Caco-2 (cell line): ENCODE measurements around the gene CTSD. TPM values are rescaled to one million over a fixed set of nuclear protein-coding genes. Genes with fewer than 3 reads are reported as not detected.
A peak's percentile ranks its signal among the peaks of the same experiment; 100 is the strongest.
"Not testable (repeated sequence)": the region's sequence is repeated elsewhere in the genome, so short reads cannot be mapped to it uniquely, and the experiment has no call there.

Experiments used
- BruUV-seq: library from RNA; stranded (reverse); fragments of 400-500 nt; replicated peaks from 2 replicates; lab custom pipeline; 2021; lab: Mats Ljungman, UMichigan
- CTCF ChIA-PET: fragments of 300-600 bp; sonication (Branson Sonifier 250); formaldehyde crosslinking; loops from one replicate; lab custom pipeline; 2022; ENCODE audit warnings: antibody characterized with exemption; lab: Charles Lee
- POLR2A ChIA-PET: fragments of 300-600 bp; sonication (Branson Sonifier 250); formaldehyde crosslinking; loops from one replicate; lab custom pipeline; 2022; ENCODE audit warnings: antibody characterized with exemption; lab: Charles Lee
- DNase-seq, 2 experiments: peaks; one replicate each; pipeline versions ENCODE4 v3.0.0 to v3.0.0-alpha.2; 2020 to 2022
- H3K27me3 ChIP-seq: replicated peaks from 2 replicates; pipeline ENCODE4 v1.6.0; 2011; ENCODE audit warnings: low read length; ENCODE audit not compliant: control insufficient read depth, insufficient read depth
- H3K36me3 ChIP-seq: 2 replicates; pipeline ENCODE4 v1.5.1; 2011; ENCODE audit warnings: low read length; ENCODE audit not compliant: control insufficient read depth, insufficient read depth
- H3K4me1 ChIP-seq: fragments of 250-450 bp; sonication (Bioruptor Pico); 2 replicates; pipeline ENCODE4 v1.5.1; 2020; ENCODE audit warnings: mild to moderate bottlenecking
- H3K4me3 ChIP-seq: 2 replicates; pipeline ENCODE4 v1.5.1; 2011; ENCODE audit warnings: low read depth, mild to moderate bottlenecking, control low read depth, low read length
- H3K9me3 ChIP-seq: fragments of 250-450 bp; sonication (Bioruptor Pico); 2 replicates; pipeline ENCODE4 v1.5.1; 2020; ENCODE audit warnings: mild to moderate bottlenecking, moderate library complexity
- H3K27ac Mint-ChIP-seq: one replicate; pipeline ENCODE4 v1.8.0; 2022; ENCODE audit warnings: mixed read lengths; ENCODE audit not compliant: unreplicated experiment
- H3K27me3 Mint-ChIP-seq: one replicate; pipeline ENCODE4 v1.8.0; 2022; ENCODE audit warnings: mixed read lengths; ENCODE audit not compliant: insufficient read depth, unreplicated experiment
- H3K36me3 Mint-ChIP-seq: one replicate; pipeline ENCODE4 v1.8.0; 2022; ENCODE audit warnings: mild to moderate bottlenecking, mixed read lengths; ENCODE audit not compliant: insufficient read depth, unreplicated experiment
- H3K4me1 Mint-ChIP-seq: one replicate; pipeline ENCODE4 v1.8.0; 2022; ENCODE audit warnings: low read depth, mixed read lengths; ENCODE audit not compliant: unreplicated experiment
- H3K4me3 Mint-ChIP-seq: one replicate; pipeline ENCODE4 v1.8.0; 2022; ENCODE audit warnings: mild to moderate bottlenecking, moderate library complexity, mixed read lengths; ENCODE audit not compliant: unreplicated experiment
- H3K9me3 Mint-ChIP-seq: one replicate; pipeline ENCODE4 v1.8.0; 2022; ENCODE audit warnings: mixed read lengths; ENCODE audit not compliant: unreplicated experiment
- CTCF ChIP-seq, 2 experiments: fragments of 200-600 bp in 1 of 2; IDR thresholded peaks; 1 replicate in 1 of 2; 2 replicates in 1 of 2; pipeline versions ENCODE4 v1.5.1 to v1.8.0; 2011 to 2022; ENCODE audit warnings: antibody characterized with exemption in 1 of 2, control low read depth in 1 of 2, inconsistent platforms in 1 of 2, low read depth in 1 of 2, low read length in 1 of 2, mild to moderate bottlenecking in 1 of 2, moderate library complexity in 1 of 2; ENCODE audit not compliant: insufficient read depth in 1 of 2, severe bottlenecking in 1 of 2, unreplicated experiment in 1 of 2
- intact Hi-C: fragments of 100-400 bp; cut with micrococcal nuclease; formaldehyde crosslinking; loops from one replicate; pipeline ENCODE4 v1.10.0; 2022; ENCODE audit not compliant: unreplicated experiment
- total RNA-seq: library from RNA; stranded (reverse); gene quantifications from 2 replicates; pipeline ENCODE4 v1.2.3, GENCODE V29; 2022

Gene CTSD
- total RNA-seq, 1 experiment from 2014 or later: 335 TPM

- H3K4me3 ChIP-seq: no peak overlapping the region
- no peak for TF ChIP-seq CTCF (IDR thresholded peaks at IDR 0.05; ENCODE audit: insufficient read depth in 1 of 2, low read depth in 1 of 2, low read length in 1 of 2, severe bottlenecking in 1 of 2, unreplicated experiment in 1 of 2)
- H3K27me3 Mint-ChIP-seq: no peaks in the 10 kb centered on the region
- no peaks in the 10 kb centered on the region for H3K36me3 ChIP-seq
- H3K4me3 Mint-ChIP-seq: no peak overlapping the region
- H3K27ac Mint-ChIP-seq: no peak overlapping the region
- H3K4me1 ChIP-seq: peaks cover 8% of the 10 kb centered on the region
- BruUV-seq: no TSS peak
- no peaks in the 10 kb centered on the region for H3K36me3 Mint-ChIP-seq
- no peak for DNase-seq
- no peaks in the 10 kb centered on the region for H3K27me3 ChIP-seq
- no peaks in the 10 kb centered on the region for H3K9me3 Mint-ChIP-seq
- ChIA-PET CTCF (no interaction called here), POLR2A (no interaction called here)
- no peaks in the 10 kb centered on the region for H3K9me3 ChIP-seq
- intact Hi-C loops: no loop called here
- peaks cover 11% of the 10 kb centered on the region for H3K4me1 Mint-ChIP-seq
Observed at GRCh38 chr11:1770528-1770927, 6.8 kb upstream of the CTSD start.

DNA sequence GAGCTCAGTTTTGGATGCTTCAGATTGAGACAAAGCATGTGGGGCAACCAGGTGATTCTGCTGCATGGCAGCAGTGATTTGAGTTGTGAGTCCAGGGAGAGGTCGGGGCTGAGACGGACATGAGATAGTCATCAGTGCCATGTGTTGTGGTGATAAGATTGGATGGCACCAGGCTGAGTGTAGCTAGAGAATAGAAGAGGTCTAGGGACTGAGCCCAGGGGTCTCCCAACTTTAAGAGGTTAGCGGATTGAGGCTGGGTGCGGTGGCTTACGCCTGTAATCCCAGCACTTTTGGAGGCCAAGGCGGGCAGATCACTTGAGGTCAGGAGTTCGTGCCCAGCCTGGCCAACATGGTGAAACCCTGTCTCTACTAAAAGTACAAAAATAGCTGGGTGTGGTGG lies 6.3 kb upstream of the CTSD start:
- H3K27ac Mint-ChIP-seq: no peak overlapping the region
- POLR2A ChIA-PET: no interaction called here
- CTCF ChIA-PET: no interaction called here
- no TSS peak for BruUV-seq
- DNase-seq: no peak
- no peak for TF ChIP-seq CTCF (IDR thresholded peaks at IDR 0.05; ENCODE audit: insufficient read depth in 1 of 2, low read depth in 1 of 2, low read length in 1 of 2, severe bottlenecking in 1 of 2, unreplicated experiment in 1 of 2)
- Histone ChIP-seq H3K27me3 (no peaks in the 10 kb centered on the region), H3K36me3 (no peaks in the 10 kb centered on the region), H3K9me3 (no peaks in the 10 kb centered on the region), H3K4me1 (peaks cover 8% of the 10 kb centered on the region), H3K4me3 (no peak overlapping the region)
- no peaks in the 10 kb centered on the region for H3K27me3 Mint-ChIP-seq
- intact Hi-C loops: no loop called here
- no peaks in the 10 kb centered on the region for H3K36me3 Mint-ChIP-seq
- H3K9me3 Mint-ChIP-seq: no peaks in the 10 kb centered on the region
- H3K4me3 Mint-ChIP-seq: no peak overlapping the region
- peaks cover 11% of the 10 kb centered on the region for H3K4me1 Mint-ChIP-seq

DNA sequence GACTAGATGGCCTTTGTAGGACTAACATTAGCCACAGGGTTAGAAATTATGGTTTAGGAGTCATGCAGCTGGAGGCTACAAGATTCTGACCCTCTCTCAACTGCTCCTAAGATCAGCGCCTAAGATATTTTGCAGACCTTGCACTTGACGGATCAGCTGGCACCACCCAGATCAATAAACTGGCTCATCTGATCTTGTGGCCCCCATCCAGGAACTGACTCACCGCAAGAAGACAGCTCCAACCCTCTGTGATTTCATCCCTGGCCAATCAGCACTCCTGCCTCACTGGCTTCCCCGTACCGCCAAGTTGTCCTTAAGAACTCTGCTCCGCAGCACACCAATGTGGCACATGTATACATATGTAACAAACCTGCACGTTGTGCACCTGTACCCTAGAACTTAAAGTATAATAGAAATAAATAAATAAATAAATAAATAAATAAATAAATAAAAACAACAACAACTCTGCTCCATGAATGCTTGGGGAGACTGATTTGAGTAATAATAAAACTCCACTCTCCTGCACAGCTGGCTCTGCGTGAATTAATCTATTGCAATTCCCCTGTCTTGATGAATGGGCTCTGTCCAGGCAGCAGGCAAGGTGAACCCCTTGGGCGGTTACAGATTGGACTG lies 5.7 kb upstream of the CTSD start:
- H3K4me1 ChIP-seq, DNase-seq, H3K36me3 ChIP-seq, H3K36me3 Mint-ChIP-seq, H3K4me3 ChIP-seq, H3K27me3 ChIP-seq, POLR2A ChIA-PET, BruUV-seq, H3K9me3 Mint-ChIP-seq, H3K4me3 Mint-ChIP-seq, H3K9me3 ChIP-seq, intact Hi-C loops, H3K27me3 Mint-ChIP-seq: not testable (repeated sequence)
- H3K4me1 Mint-ChIP-seq: peaks cover 11% of the 10 kb centered on the region
- CTCF ChIA-PET: interaction anchor here (0.6 kb wide), 1 partner anchor 1063 kb away, joined by 4 read pairs; no protein-coding TSS in a partner anchor
- H3K27ac Mint-ChIP-seq: peak overlapping the region; percentile 12
